IMR-90 (cell line): ENCODE data around the gene TMPRSS6. TPM values are rescaled to one million over a fixed set of nuclear protein-coding genes. Genes with fewer than 3 reads are reported as not detected.

ENCODE experiments used
- ATAC-seq: fragments of 200-7000 bp; cut with Tn5 transposase; 2 replicates; pipeline ENCODE4 v1.9.1; 2020; ENCODE audit warnings: low read depth, mild to moderate bottlenecking, moderate library complexity
- BruUV-seq: library from RNA; stranded (reverse); fragments of 400-500 nt; replicated peaks from 2 replicates; lab custom pipeline; 2021; lab: Mats Ljungman, UMichigan
- CTCF ChIA-PET: fragments of 300-600 bp; formaldehyde crosslinking; extraction: SDS; loops from one replicate; lab custom pipeline; 2021; ENCODE audit warnings: antibody characterized with exemption; lab: Yijun Ruan, JAX
- POLR2A ChIA-PET: fragments of 300-600 bp; sonication (Branson Sonifier 250); formaldehyde crosslinking; loops from one replicate; lab custom pipeline; 2022; ENCODE audit warnings: antibody characterized with exemption; ENCODE audit not compliant: unreplicated experiment; lab: Charles Lee
- DNase-seq: peaks from one replicate; pipeline ENCODE4 v3.0.0; 2013
- H2AFZ ChIP-seq: replicated peaks from 2 replicates; pipeline ENCODE3; 2013; ENCODE audit warnings: low read length, mild to moderate bottlenecking; ENCODE audit not compliant: poor library complexity
- H2AK5ac ChIP-seq: 2 replicates; pipeline ENCODE4 v1.6.1; 2013; ENCODE audit warnings: low read depth, low read length, inconsistent platforms
- H2AK9ac ChIP-seq: replicated peaks from 2 replicates; pipeline ENCODE3; 2013; ENCODE audit warnings: mild to moderate bottlenecking, low read depth, low read length, moderate library complexity; ENCODE audit not compliant: poor library complexity
- H2BK120ac ChIP-seq: 2 replicates; pipeline ENCODE4 v1.6.1; 2013; ENCODE audit warnings: low read depth, low read length, inconsistent platforms
- H2BK15ac ChIP-seq: 3 replicates; pipeline ENCODE4 v1.6.1; 2013; ENCODE audit warnings: low read depth, low read length, inconsistent platforms
- H2BK20ac ChIP-seq: 2 replicates; pipeline ENCODE4 v1.6.1; 2013; ENCODE audit warnings: low read depth, mild to moderate bottlenecking, inconsistent platforms, low read length, moderate library complexity
- H2BK5ac ChIP-seq: 2 replicates; pipeline ENCODE4 v1.6.1; 2013; ENCODE audit warnings: mild to moderate bottlenecking, low read depth, low read length, inconsistent platforms; ENCODE audit not compliant: poor library complexity, severe bottlenecking
- H3K14ac ChIP-seq: replicated peaks from 2 replicates; pipeline ENCODE4 v1.6.1; 2013; ENCODE audit warnings: low read depth, low read length, inconsistent platforms
- H3K18ac ChIP-seq: 2 replicates; pipeline ENCODE4 v1.6.1; 2013; ENCODE audit warnings: low read depth, low read length, control low read depth
- H3K23ac ChIP-seq: 2 replicates; pipeline ENCODE4 v1.6.1; 2013; ENCODE audit warnings: low read depth, low read length, inconsistent platforms
- H3K27ac ChIP-seq: 2 replicates; pipeline ENCODE4 v1.5.1; 2013; ENCODE audit warnings: mild to moderate bottlenecking, control low read depth, low read length; ENCODE audit not compliant: insufficient read depth
- H3K27me3 ChIP-seq: 2 replicates; pipeline ENCODE4 v1.6.1; 2013; ENCODE audit warnings: low read length; ENCODE audit not compliant: control insufficient read depth, insufficient read depth
- H3K36me3 ChIP-seq: 2 replicates; pipeline ENCODE4 v1.6.1; 2013; ENCODE audit warnings: low read length, mixed read lengths; ENCODE audit not compliant: control insufficient read depth, insufficient read depth
- H3K4ac ChIP-seq: 2 replicates; pipeline ENCODE4 v1.6.1; 2013; ENCODE audit warnings: low read depth, low read length, inconsistent platforms
- H3K4me1 ChIP-seq: 2 replicates; pipeline ENCODE4 v1.6.1; 2013; ENCODE audit warnings: low read length, mixed read lengths; ENCODE audit not compliant: control insufficient read depth, insufficient read depth
- H3K4me2 ChIP-seq: 2 replicates; pipeline ENCODE4 v1.6.1; 2013; ENCODE audit warnings: low read depth, mild to moderate bottlenecking, control low read depth, low read length, moderate library complexity
- H3K4me3 ChIP-seq: 2 replicates; pipeline ENCODE4 v1.5.1; 2013; ENCODE audit warnings: low read depth, mild to moderate bottlenecking, control low read depth, low read length, moderate library complexity; ENCODE audit not compliant: insufficient read depth
- H3K56ac ChIP-seq: 2 replicates; pipeline ENCODE4 v1.6.1; 2013; ENCODE audit warnings: low read length, inconsistent platforms; ENCODE audit not compliant: insufficient read depth; ENCODE audit errors: extremely low read depth
- H3K79me1 ChIP-seq, 2 experiments: 2 replicates each; pipeline ENCODE4 v1.6.1; 2013; ENCODE audit warnings: low read length in 2 of 2, inconsistent platforms in 1 of 2, low read depth in 1 of 2
- H3K9ac ChIP-seq: 2 replicates; pipeline ENCODE4 v1.6.1; 2013; ENCODE audit warnings: low read depth, low read length, control low read depth
- H3K9me1 ChIP-seq: 2 replicates; pipeline ENCODE4 v1.6.1; 2013; ENCODE audit warnings: low read length, inconsistent platforms; ENCODE audit not compliant: insufficient read depth
- H3K9me3 ChIP-seq: 2 replicates; pipeline ENCODE4 v1.6.1; 2013; ENCODE audit warnings: low read length; ENCODE audit not compliant: control insufficient read depth, insufficient read depth
- H4K20me1 ChIP-seq: 2 replicates; pipeline ENCODE4 v1.6.1; 2013; ENCODE audit warnings: low read length, inconsistent platforms; ENCODE audit not compliant: insufficient read depth
- H4K5ac ChIP-seq: 2 replicates; pipeline ENCODE4 v1.6.1; 2013; ENCODE audit warnings: mild to moderate bottlenecking, low read depth, low read length, control low read depth
- H4K8ac ChIP-seq, 2 experiments: 2 replicates each; pipeline ENCODE4 v1.6.1; 2013; ENCODE audit warnings: low read depth in 2 of 2, low read length in 2 of 2, control low read depth in 1 of 2, inconsistent platforms in 1 of 2
- H4K91ac ChIP-seq: 2 replicates; pipeline ENCODE4 v1.6.1; 2013; ENCODE audit warnings: low read depth, low read length, inconsistent platforms; ENCODE audit not compliant: insufficient read depth
- CHD1 ChIP-seq: IDR thresholded peaks from 2 replicates; pipeline ENCODE4 v1.6.1; 2012; ENCODE audit warnings: low read depth, low read length, improper control_type of control experiment
- FOS ChIP-seq: fragments of 150-350 bp; IDR thresholded peaks from 2 replicates; pipeline ENCODE4 v1.6.1; 2016; ENCODE audit warnings: low read depth, low read length
- MAFK ChIP-seq: IDR thresholded peaks from 2 replicates; pipeline ENCODE4 v1.6.1; 2012; ENCODE audit warnings: low read depth, low read length, improper control_type of control experiment
- MAZ ChIP-seq: IDR thresholded peaks from 2 replicates; pipeline ENCODE4 v1.6.1; 2012; ENCODE audit warnings: low read depth, mild to moderate bottlenecking, low read length, improper control_type of control experiment, moderate library complexity, borderline replicate concordance
- POLR2A ChIP-seq: IDR thresholded peaks from 2 replicates; pipeline ENCODE4 v1.6.1; 2012; ENCODE audit warnings: mild to moderate bottlenecking, low read depth, low read length
- RAD21 ChIP-seq: IDR thresholded peaks from 2 replicates; pipeline ENCODE4 v1.6.1; 2012; ENCODE audit warnings: low read length, improper control_type of control experiment
- RFX5 ChIP-seq: IDR thresholded peaks from 2 replicates; pipeline ENCODE4 v1.8.0; 2012; ENCODE audit warnings: low read depth, mild to moderate bottlenecking, low read length, moderate library complexity
- USF2 ChIP-seq: fragments of 150-350 bp; IDR thresholded peaks from 2 replicates; pipeline ENCODE4 v1.6.1; 2017; ENCODE audit warnings: mild to moderate bottlenecking, antibody characterized with exemption, low read length, low read depth
- WGBS, 2 experiments: methylation state at CpG; one replicate each; pipeline versions ENCODE4 v1.1.5 to v1.1.7; 2013; ENCODE audit warnings: missing lambda C conversion rate in 2 of 2; ENCODE audit not compliant: insufficient read length in 1 of 2; ENCODE audit errors: extremely low coverage in 2 of 2; 5-methylcytosine and 5-hydroxymethylcytosine counted together
- dilution Hi-C: fragments of 300-500 bp; cut with HindIII; formaldehyde crosslinking; loops from one replicate; pipeline ENCODE4 v1.14.3; 2018; ENCODE audit warnings: low sequenced_read_pairs; ENCODE audit not compliant: unreplicated experiment
- in situ Hi-C: fragments of 300-500 bp; cut with MboI; formaldehyde crosslinking; loops from 3 replicates; pipeline ENCODE4 v1.14.3; 2019; ENCODE audit warnings: low sequenced_read_pairs, inconsistent platforms, mixed read lengths
- intact Hi-C: fragments of 100-400 bp; cut with micrococcal nuclease; formaldehyde crosslinking; loops from 2 replicates; pipeline ENCODE4 v1.10.0; 2022
- polyA plus RNA-seq, 3 experiments: library from polyadenylated mRNA; depleted of rRNA; stranded (reverse); fragments of >200 nt; gene quantifications; 2 replicates each; pipeline ENCODE4 v1.2.3, GENCODE V29; 2012; ENCODE audit warnings: low replicate concordance in 1 of 3
- total RNA-seq: library from RNA; depleted of rRNA; stranded (reverse); fragments of >200 nt; gene quantifications from 2 replicates; pipeline ENCODE4 v1.2.3, GENCODE V29; 2012
- TF ChIP-seq, protein P1 (sequence below): fragments of 150-350 bp; IDR thresholded peaks from 2 replicates; pipeline ENCODE4 v1.6.1; 2016; ENCODE audit warnings: low read depth, mild to moderate bottlenecking, low read length, moderate library complexity, borderline replicate concordance

The TMPRSS6 gene
- total and polyA plus RNA-seq, 2 of the 4 experiments (the other 2 are of a cell fraction) = not detected

GRCh38 chr22:37062376-37062675 is 47.2 kb downstream of the TMPRSS6 start:
- no peaks in the 10 kb centered on the region for H3K79me1 ChIP-seq
- no peaks in the 10 kb centered on the region for H3K9me1 ChIP-seq
- no peak overlapping the region for H3K4ac ChIP-seq
- H3K9ac ChIP-seq = no peak overlapping the region
- no peak overlapping the region for H2AK9ac ChIP-seq
- H3K4me1 ChIP-seq = no peaks in the 10 kb centered on the region
- 90% methylated on average over 2 of the region's 7 CpGs; no CpG with 5 or more reads in 1 of the 2 experiments for WGBS, 2 experiments
- no peak for DNase-seq
- no peak overlapping the region for H3K4me3 ChIP-seq
- BruUV-seq = no TSS peak
- H4K5ac ChIP-seq = no peak overlapping the region
- ChIA-PET CTCF (no interaction called here), POLR2A (no interaction called here)
- no peaks in the 10 kb centered on the region for H4K20me1 ChIP-seq
- H4K91ac ChIP-seq = no peak overlapping the region
- H3K27ac ChIP-seq = no peak overlapping the region
- in situ Hi-C loops (no loop called here), intact Hi-C loops (no loop called here), dilution Hi-C loops (no loop called here)
- H2AFZ ChIP-seq = no peak overlapping the region
- H3K9me3 ChIP-seq = no peaks in the 10 kb centered on the region
- ATAC-seq = no peak
- peaks cover 20% of the 10 kb centered on the region for H3K36me3 ChIP-seq
- H3K18ac ChIP-seq = no peak overlapping the region
- no peak overlapping the region for H2BK20ac ChIP-seq
- no peak overlapping the region for H4K8ac ChIP-seq
- no peak overlapping the region for H2BK15ac ChIP-seq
- no peak for TF ChIP-seq RAD21
- TF ChIP-seq RFX5 = no peak
- TF ChIP-seq POLR2A = no peak
- no peak for TF ChIP-seq MAFK
- TF ChIP-seq USF2 = no peak
- no peak for TF ChIP-seq FOS
- no peak for TF ChIP-seq MAZ
- TF ChIP-seq CHD1 = no peak
- TF ChIP-seq, protein P1, sequence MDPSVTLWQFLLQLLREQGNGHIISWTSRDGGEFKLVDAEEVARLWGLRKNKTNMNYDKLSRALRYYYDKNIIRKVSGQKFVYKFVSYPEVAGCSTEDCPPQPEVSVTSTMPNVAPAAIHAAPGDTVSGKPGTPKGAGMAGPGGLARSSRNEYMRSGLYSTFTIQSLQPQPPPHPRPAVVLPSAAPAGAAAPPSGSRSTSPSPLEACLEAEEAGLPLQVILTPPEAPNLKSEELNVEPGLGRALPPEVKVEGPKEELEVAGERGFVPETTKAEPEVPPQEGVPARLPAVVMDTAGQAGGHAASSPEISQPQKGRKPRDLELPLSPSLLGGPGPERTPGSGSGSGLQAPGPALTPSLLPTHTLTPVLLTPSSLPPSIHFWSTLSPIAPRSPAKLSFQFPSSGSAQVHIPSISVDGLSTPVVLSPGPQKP = no peak
- H3K56ac ChIP-seq = no peak overlapping the region
- H3K27me3 ChIP-seq = no peaks in the 10 kb centered on the region
- H3K4me2 ChIP-seq = no peak overlapping the region
- no peak overlapping the region for H3K14ac ChIP-seq
- H3K23ac ChIP-seq = no peak overlapping the region
- H2AK5ac ChIP-seq = no peak overlapping the region
- H2BK120ac ChIP-seq = no peak overlapping the region
- H2BK5ac ChIP-seq = no peak overlapping the region
